ENCODE results near the gene POLR2L.

DNA sequence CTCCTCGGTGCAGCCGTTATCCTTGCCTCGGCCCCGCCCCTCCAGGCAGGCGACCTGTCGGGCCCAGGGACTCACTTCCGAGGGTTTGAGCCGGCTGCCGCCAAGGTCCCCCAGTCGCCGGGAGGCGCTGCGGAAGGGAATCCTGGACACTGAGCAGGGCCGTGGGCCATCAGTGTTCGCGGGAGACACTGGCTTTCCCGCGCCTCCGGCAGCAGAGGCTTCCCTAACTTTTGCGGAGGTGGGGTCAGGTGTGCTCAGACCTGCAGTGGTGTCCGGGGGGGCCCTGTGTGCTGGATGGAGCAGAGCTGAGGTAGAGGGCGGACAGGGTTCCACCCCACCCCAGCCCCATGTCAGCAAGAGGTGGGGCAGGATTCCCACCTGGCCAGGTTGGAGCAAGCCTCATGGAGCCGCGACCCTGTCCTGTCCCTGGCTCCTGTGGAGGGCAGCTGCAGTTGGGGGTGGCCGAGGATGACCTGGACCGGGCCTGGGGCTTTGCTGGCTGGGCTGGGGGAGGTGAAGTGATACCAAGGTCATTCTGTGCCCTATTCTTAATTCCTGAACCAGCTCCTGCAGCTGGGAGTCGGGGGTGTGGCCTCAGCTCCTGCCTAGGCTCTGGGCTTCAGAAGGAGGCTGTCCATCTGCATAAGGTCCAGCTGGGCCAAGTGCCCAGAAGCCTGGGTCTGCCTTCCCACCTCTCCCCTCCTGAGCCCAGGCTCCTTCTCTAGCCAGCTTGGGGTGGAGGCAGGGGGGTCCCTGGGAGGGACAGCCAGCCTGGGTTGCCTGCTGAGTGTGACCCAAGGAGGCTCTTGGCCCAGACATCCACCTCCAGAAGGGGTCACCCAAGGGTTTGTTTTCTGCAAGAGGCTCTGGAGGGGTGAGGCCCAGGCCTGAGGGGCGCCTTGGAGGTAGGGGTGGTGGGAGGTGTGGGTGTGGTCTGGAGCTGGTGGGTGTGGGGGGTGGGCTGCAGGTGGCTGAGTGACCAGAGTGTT, 8.7 kb upstream of the POLR2L start:
- TF ChIP-seq, protein P1, sequence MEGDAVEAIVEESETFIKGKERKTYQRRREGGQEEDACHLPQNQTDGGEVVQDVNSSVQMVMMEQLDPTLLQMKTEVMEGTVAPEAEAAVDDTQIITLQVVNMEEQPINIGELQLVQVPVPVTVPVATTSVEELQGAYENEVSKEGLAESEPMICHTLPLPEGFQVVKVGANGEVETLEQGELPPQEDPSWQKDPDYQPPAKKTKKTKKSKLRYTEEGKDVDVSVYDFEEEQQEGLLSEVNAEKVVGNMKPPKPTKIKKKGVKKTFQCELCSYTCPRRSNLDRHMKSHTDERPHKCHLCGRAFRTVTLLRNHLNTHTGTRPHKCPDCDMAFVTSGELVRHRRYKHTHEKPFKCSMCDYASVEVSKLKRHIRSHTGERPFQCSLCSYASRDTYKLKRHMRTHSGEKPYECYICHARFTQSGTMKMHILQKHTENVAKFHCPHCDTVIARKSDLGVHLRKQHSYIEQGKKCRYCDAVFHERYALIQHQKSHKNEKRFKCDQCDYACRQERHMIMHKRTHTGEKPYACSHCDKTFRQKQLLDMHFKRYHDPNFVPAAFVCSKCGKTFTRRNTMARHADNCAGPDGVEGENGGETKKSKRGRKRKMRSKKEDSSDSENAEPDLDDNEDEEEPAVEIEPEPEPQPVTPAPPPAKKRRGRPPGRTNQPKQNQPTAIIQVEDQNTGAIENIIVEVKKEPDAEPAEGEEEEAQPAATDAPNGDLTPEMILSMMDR (IDR thresholded peaks at IDR 0.05) = no peak
- TF ChIP-seq EZH2 (IDR thresholded peaks at IDR 0.05; ENCODE audit: borderline replicate concordance, insufficient read depth, low read depth, low read length, poor library complexity, severe bottlenecking) = no peak
